NCI-H2171 treated with DMSO at 0.1 percent for 48 hours (cell line): ENCODE measurements around the gene NFATC1.

Experiments
- DNase-seq: peaks from one replicate; lab custom pipeline; 2025; lab: John Stamatoyannopoulos, UW

The NFATC1 gene

GRCh38 chr18:79523736-79524180 is 128.0 kb downstream of the NFATC1 start:
- no peak for DNase-seq

- DNase-seq = no peak
Measured at GRCh38 chr18:79524181-79525078, 128.7 kb downstream of the NFATC1 start.

- DNase-seq = peak; percentile 82
Measured at GRCh38 chr18:79525556-79526467, 130.1 kb downstream of the NFATC1 start.

GRCh38 chr18:79526468-79527460 is 131.0 kb downstream of the NFATC1 start:
- DNase-seq = no peak

- no peak for DNase-seq
Measured at GRCh38 chr18:79527656-79528315, 132.1 kb downstream of the NFATC1 start.

- no peak for DNase-seq
Measured at GRCh38 chr18:79528316-79528695, 132.6 kb downstream of the NFATC1 start.

GRCh38 chr18:79528846-79529245 is 133.1 kb downstream of the NFATC1 start:
- peak; percentile 10 for DNase-seq

GRCh38 chr18:79529296-79529695 is 133.6 kb downstream of the NFATC1 start:
- DNase-seq = no peak

GRCh38 chr18:79529991-79530390 is 134.3 kb downstream of the NFATC1 start:
- no peak for DNase-seq

- no peak for DNase-seq
Measured at GRCh38 chr18:79530821-79531220, 135.1 kb downstream of the NFATC1 start.

GRCh38 chr18:79531386-79531785 is 135.7 kb downstream of the NFATC1 start:
- no peak for DNase-seq

- no peak for DNase-seq
Measured at GRCh38 chr18:79531926-79532312, 136.2 kb downstream of the NFATC1 start.

- no peak for DNase-seq
Measured at GRCh38 chr18:79532313-79533007, 136.7 kb downstream of the NFATC1 start.

GRCh38 chr18:79533146-79533545 is 137.4 kb downstream of the NFATC1 start:
- DNase-seq = no peak

- no peak for DNase-seq
Measured at GRCh38 chr18:79533591-79533990, 137.9 kb downstream of the NFATC1 start.

- no peak for DNase-seq
Measured at GRCh38 chr18:79534356-79534755, 138.6 kb downstream of the NFATC1 start.

- DNase-seq = no peak
Measured at GRCh38 chr18:79537758-79538157, 142.0 kb downstream of the NFATC1 start.

GRCh38 chr18:79538635-79539034 is 142.9 kb downstream of the NFATC1 start:
- DNase-seq = no peak

GRCh38 chr18:79540161-79540903 is 144.6 kb downstream of the NFATC1 start:
- no peak for DNase-seq

GRCh38 chr18:79540904-79541282 is 145.2 kb downstream of the NFATC1 start:
- no peak for DNase-seq
